NCI-H2029 treated with DMSO at 0.1 percent for 48 hours (cell line): Measurements from ENCODE around the gene RAB12.
"Not testable (repeated sequence)": the region's sequence is repeated elsewhere in the genome, so short reads cannot be mapped to it uniquely, and the experiment has no call there.

Experiments
- DNase-seq: peaks from one replicate; lab custom pipeline; 2025; lab: John Stamatoyannopoulos, UW

RAB12 gene

GRCh38 chr18:8614875-8615274 is 5.6 kb downstream of the RAB12 start:
- no peak for DNase-seq

GRCh38 chr18:8615397-8616027 is 6.3 kb downstream of the RAB12 start:
- peak; percentile 21 for DNase-seq

- no peak for DNase-seq
Observed at GRCh38 chr18:8616028-8616401, 6.8 kb downstream of the RAB12 start.

- no peak for DNase-seq
Observed at GRCh38 chr18:8617907-8618306, 8.7 kb downstream of the RAB12 start.

- no peak for DNase-seq
Observed at GRCh38 chr18:8619041-8619440, 9.8 kb downstream of the RAB12 start.

GRCh38 chr18:8619835-8620577 is 10.8 kb downstream of the RAB12 start:
- no peak for DNase-seq

- DNase-seq = no peak
Observed at GRCh38 chr18:8620845-8621244, 11.6 kb downstream of the RAB12 start.

- not testable (repeated sequence) for DNase-seq
Observed at GRCh38 chr18:8622625-8623024, 13.4 kb downstream of the RAB12 start.

GRCh38 chr18:8623549-8624106 is 14.4 kb downstream of the RAB12 start:
- peak; percentile 1 for DNase-seq

- peak; percentile 76 for DNase-seq
Observed at GRCh38 chr18:8625461-8626092, 16.3 kb downstream of the RAB12 start.

- DNase-seq = no peak
Observed at GRCh38 chr18:8626414-8627106, 17.3 kb downstream of the RAB12 start.

GRCh38 chr18:8627107-8627472 is 17.9 kb downstream of the RAB12 start:
- no peak for DNase-seq

GRCh38 chr18:8627540-8627939 is 18.3 kb downstream of the RAB12 start:
- no peak for DNase-seq

- DNase-seq = no peak
Observed at GRCh38 chr18:8629602-8630001, 20.4 kb downstream of the RAB12 start.

- DNase-seq = no peak
Observed at GRCh38 chr18:8630546-8630945, 21.3 kb downstream of the RAB12 start.

GRCh38 chr18:8631265-8631664 is 22.0 kb downstream of the RAB12 start:
- DNase-seq = no peak

GRCh38 chr18:8632386-8632785 is 23.1 kb downstream of the RAB12 start:
- no peak for DNase-seq

GRCh38 chr18:8634508-8634907 is 25.3 kb downstream of the RAB12 start:
- no peak for DNase-seq

GRCh38 chr18:8635087-8635486 is 25.9 kb downstream of the RAB12 start:
- DNase-seq = no peak

GRCh38 chr18:8639762-8640161 is 30.5 kb downstream of the RAB12 start:
- DNase-seq = no peak

- no peak for DNase-seq
Observed at GRCh38 chr18:8643326-8643878, 34.2 kb downstream of the RAB12 start.

GRCh38 chr18:8647359-8647758 is 38.1 kb downstream of the RAB12 start:
- DNase-seq = not testable (repeated sequence)
